ENCODE measurements around the gene RASL11A. TPM values are rescaled to one million over a fixed set of nuclear protein-coding genes. Genes with fewer than 3 reads are reported as not detected.
A peak's percentile ranks its signal among the peaks of the same experiment; 100 is the strongest.

RASL11A gene
- total RNA-seq, 1 experiment from 2014 or later, result 2.7 TPM

DNA sequence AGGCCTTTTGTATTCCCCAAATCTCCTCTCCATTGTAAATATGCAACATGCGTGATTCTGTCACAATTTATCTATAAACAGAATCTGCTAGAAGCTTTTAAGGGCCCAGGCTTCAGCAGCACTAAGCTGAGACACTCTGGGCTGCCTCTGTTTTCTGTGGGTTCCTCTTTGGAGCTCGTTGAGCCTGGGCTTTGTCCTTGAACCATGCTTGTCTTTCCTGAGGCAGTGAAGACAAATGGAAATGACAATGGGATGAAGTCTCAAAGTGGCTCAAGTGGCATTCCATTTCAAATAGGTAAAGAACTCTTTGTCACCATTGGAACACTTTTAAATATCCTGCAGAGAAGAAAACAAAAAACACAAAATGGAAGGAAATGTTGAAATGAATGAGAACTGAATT, 40.3 kb downstream of the RASL11A start:
- Mint-ChIP-seq H3K36me3 (ENCODE audit: insufficient read depth in 1 of 3, low read depth in 3 of 3) (no peaks in the 10 kb centered on the region), H3K4me3 (no peak overlapping the region), H3K9me3 (no peaks in the 10 kb centered on the region), H3K27me3 (ENCODE audit: low read depth) (no peaks in the 10 kb centered on the region; the same call in 1 of the 2 replicates), H3K4me1 (peaks cover 9 to 11% of the 10 kb centered on the region in 2 experiments), H3K27ac (peak overlapping the region in 2 of 3 experiments; percentile 60 to 92; a peak in 2 of 7 replicates)
- DNase-seq, result no peak
- Histone ChIP-seq H3K9me3 (ENCODE audit: control insufficient read depth, low read depth, low read length) (no peaks in the 10 kb centered on the region), H3K14ac (ENCODE audit: insufficient read depth, low read length) (no peak overlapping the region), H3K56ac (ENCODE audit: insufficient read length, low read depth, low read length) (no peak overlapping the region), H4K91ac (ENCODE audit: insufficient read length, low read depth, low read length) (no peak overlapping the region), H3K4ac (ENCODE audit: low read depth, low read length) (no peak overlapping the region), H4K20me1 (ENCODE audit: control insufficient read depth, insufficient read depth, insufficient read length) (no peaks in the 10 kb centered on the region), H3K4me1 (ENCODE audit: insufficient read depth, low read length) (no peaks in the 10 kb centered on the region; the same call in 1 of the 2 replicates), H2BK15ac (ENCODE audit: low read depth, low read length) (no peak overlapping the region), H4K8ac (replicated peaks; ENCODE audit: insufficient read length, low read depth, low read length) (no peak overlapping the region), H3K79me2 (ENCODE audit: insufficient read depth, low read length) (no peaks in the 10 kb centered on the region), H3T11ph (ENCODE audit: low read length) (no peak overlapping the region), H3K79me1 (ENCODE audit: insufficient read depth, low read depth, low read length, poor library complexity, severe bottlenecking) (no peaks in the 10 kb centered on the region), H3K27ac (ENCODE audit: insufficient read length, low read depth, low read length) (no peak overlapping the region), H2BK20ac (ENCODE audit: low read depth, low read length, poor library complexity, severe bottlenecking) (no peak overlapping the region), H3K4me2 (ENCODE audit: insufficient read depth, insufficient read length, low read length) (no peak overlapping the region), H3K23ac (ENCODE audit: insufficient read length, low read depth, low read length) (no peak overlapping the region), H3K23me2 (ENCODE audit: insufficient read length, low read depth, low read length, poor library complexity, severe bottlenecking) (no peaks in the 10 kb centered on the region), H3K27me3 (ENCODE audit: insufficient read depth, low read length) (no peaks in the 10 kb centered on the region), H2BK12ac (ENCODE audit: insufficient read length, low read depth, low read length) (no peak overlapping the region), H3K9ac (ENCODE audit: extremely low read depth, insufficient read length, low read length) (no peak overlapping the region), H2AFZ (ENCODE audit: low read length) (no peak overlapping the region), H3K18ac (ENCODE audit: insufficient read length, low read depth, low read length) (no peak overlapping the region), H2AK5ac (ENCODE audit: insufficient read length, low read length) (no peak overlapping the region), H2BK120ac (ENCODE audit: low read depth, low read length, poor library complexity, severe bottlenecking) (no peak overlapping the region), H4K5ac (ENCODE audit: insufficient read length, low read depth, low read length) (no peak overlapping the region), H2BK5ac (ENCODE audit: insufficient read length, low read length) (no peak overlapping the region)
- WGBS (ENCODE audit: extremely low coverage, insufficient read length, low lambda C conversion rate), result no CpG with 5 or more reads among the region's 2 CpGs
- TF ChIP-seq, protein P1, sequence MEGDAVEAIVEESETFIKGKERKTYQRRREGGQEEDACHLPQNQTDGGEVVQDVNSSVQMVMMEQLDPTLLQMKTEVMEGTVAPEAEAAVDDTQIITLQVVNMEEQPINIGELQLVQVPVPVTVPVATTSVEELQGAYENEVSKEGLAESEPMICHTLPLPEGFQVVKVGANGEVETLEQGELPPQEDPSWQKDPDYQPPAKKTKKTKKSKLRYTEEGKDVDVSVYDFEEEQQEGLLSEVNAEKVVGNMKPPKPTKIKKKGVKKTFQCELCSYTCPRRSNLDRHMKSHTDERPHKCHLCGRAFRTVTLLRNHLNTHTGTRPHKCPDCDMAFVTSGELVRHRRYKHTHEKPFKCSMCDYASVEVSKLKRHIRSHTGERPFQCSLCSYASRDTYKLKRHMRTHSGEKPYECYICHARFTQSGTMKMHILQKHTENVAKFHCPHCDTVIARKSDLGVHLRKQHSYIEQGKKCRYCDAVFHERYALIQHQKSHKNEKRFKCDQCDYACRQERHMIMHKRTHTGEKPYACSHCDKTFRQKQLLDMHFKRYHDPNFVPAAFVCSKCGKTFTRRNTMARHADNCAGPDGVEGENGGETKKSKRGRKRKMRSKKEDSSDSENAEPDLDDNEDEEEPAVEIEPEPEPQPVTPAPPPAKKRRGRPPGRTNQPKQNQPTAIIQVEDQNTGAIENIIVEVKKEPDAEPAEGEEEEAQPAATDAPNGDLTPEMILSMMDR (conservative IDR thresholded peaks at IDR 0.05), result no peak

Measured in H9 (cell line).